GM19043 (cell line): Measurements from ENCODE around the gene SNRNP48.

Source experiments
- ATAC-seq: cut with Tn5 transposase; IDR thresholded peaks from one replicate; pipeline ENCODE4 v1.9.1; 2021; ENCODE audit warnings: low read depth; ENCODE audit not compliant: unreplicated experiment

The SNRNP48 gene

DNA sequence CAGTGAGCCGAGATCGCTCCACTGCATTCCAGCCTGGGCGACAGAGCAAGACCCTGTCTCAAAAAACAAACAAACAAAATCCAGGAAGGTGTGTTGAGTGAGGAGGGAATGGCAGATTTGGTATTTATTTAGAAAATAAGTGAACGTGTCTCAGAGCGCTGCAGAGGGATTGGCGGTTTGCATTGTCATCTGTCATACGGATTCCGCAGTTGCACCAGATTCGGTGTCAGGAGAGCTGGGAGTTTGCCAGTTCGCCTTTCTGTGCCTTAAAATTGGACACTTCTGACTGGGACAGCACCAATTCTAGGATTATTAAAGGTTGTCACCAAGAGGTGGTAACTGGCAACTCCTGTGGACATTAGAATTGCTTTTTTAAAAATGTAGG, 912 bp downstream of the SNRNP48 start:
- no peak for ATAC-seq

DNA sequence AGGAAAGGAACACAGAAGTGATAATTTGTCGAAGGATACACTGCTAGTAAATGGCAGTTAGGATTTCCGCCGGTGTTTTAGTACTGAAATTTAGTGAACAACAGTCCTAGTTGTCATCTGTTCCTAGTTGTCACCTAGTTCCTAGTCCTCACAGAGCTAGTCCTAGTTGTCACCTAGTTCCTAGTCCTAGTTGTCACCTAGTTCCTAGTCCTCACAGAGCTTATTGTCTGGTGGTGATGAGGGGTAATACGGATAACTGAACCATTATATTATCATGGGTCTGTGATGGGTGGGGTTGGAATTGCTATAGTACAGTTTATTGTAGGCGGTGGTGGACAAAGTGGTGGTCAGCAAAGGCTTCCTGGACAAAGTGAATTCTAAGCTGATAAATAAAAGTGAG, 1.8 kb downstream of the SNRNP48 start:
- no peak for ATAC-seq

DNA sequence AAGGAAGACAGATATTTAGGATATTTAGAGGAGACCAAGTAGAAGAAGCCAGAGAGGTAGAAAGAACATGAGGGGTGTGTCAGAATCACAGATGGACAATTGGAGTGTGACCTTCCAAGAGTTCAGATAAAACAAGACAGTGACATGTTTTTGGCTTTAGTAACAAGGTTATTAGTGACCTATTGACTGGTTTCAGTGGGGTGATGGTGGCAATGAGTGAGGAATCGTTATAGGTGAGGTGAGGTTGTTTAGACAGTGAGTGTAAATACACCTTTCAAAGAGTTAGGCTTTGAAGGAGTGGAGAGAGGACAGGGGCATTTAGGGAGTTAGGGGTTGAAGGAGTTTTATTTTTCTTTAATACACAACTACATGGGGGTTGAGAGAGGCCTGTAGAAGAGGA, 3.2 kb downstream of the SNRNP48 start:
- no peak for ATAC-seq

DNA sequence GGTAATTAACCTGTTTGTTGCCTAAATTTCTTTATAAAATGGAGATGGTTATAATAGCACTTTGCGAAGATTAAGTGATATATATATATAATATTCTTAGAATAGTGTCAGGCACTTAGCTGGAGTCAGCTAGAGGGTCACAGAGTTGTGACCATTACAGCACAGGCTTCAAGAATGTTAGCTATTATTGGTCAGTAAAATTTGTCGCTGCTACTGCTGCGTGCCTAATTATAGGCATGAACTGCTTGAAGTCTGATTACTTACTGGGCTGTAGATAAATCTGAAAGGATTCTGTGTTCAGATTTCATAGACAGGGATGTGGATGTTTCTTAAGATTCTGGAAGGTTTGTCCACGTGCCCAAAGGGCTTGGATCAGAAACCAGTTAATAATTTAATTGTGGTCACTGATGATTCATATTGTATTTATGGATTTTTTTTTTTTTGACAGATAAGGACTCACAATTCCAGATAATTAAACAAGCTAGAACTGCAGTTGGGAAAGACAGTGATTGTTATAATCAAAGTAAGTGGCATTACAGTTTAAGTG, 4.7 kb downstream of the SNRNP48 start:
- ATAC-seq: no peak

DNA sequence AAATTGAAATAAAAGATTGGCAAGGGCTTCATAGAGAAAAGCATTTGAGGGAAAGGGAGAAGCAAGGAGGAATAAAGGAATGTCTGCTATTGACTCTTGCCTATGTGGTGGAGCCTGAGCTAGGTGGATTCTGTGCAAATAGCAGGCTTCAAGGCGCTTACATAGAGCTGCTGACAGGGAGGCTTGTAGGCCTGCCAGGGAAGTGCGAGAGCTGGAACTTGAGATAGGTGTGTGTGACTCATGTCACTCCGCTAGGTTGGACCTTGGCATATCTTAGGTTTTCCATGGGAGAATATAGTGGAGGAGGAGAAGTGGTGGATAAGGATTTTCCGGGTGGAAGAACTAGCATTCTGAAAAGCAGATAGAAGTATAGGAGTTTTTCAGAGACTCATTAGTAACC, 14.0 kb downstream of the SNRNP48 start:
- no peak for ATAC-seq

DNA sequence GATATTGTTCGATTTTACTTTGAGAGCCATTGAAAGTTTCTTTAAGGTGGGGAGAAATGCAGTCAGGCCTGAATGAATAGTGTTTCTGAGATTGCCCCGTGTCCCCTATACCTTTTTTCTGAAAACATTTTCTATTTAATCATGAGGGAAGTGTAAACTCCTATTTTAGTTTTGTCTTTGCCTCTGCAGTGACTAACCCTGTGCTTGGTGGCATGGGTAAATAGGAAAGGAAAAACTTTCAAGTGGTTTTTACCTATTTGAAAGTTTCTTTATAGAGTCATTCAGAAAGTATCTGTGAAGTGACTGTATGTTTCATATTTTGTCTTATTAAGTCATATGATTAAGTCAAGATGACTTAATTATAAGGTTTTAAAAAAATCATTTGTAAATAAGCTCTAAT, 14.5 kb downstream of the SNRNP48 start:
- ATAC-seq: no peak

DNA sequence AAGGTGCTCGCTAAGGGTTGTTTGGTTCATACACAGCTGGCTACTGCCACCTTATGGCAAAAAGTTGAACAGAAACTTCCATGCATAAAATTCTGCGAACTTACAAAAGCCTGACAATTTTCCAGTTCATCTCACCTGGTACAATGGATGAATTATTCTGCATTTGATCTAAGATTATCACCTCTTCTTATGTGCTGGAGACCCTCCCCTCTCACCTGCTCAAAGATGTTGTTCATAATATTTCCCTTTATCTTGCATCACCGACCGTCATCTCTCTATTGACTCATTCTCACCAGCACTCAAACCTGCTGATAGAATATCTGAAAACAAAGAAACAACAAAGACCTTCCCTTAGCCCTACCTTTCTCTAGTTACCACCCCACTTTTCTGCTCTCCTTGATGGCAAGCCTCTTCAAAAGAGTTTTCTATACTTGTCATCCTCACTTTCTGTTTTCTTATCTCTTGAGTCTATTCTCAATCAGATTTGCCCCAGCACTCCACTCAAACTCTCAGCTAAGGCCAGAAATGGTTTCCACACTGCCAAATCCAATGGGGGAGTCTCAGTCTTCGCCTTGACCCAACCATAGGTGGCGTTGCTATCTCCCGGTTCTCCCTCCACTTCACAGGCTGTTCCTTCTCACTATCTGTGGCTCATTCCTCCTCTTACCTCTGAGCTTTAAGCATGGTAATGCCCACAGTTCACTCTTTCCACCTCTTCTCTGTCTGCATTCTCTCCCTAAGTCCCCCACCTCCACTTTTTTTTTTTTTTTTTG, 25.8 kb downstream of the SNRNP48 start:
- ATAC-seq: peak; percentile 47

DNA sequence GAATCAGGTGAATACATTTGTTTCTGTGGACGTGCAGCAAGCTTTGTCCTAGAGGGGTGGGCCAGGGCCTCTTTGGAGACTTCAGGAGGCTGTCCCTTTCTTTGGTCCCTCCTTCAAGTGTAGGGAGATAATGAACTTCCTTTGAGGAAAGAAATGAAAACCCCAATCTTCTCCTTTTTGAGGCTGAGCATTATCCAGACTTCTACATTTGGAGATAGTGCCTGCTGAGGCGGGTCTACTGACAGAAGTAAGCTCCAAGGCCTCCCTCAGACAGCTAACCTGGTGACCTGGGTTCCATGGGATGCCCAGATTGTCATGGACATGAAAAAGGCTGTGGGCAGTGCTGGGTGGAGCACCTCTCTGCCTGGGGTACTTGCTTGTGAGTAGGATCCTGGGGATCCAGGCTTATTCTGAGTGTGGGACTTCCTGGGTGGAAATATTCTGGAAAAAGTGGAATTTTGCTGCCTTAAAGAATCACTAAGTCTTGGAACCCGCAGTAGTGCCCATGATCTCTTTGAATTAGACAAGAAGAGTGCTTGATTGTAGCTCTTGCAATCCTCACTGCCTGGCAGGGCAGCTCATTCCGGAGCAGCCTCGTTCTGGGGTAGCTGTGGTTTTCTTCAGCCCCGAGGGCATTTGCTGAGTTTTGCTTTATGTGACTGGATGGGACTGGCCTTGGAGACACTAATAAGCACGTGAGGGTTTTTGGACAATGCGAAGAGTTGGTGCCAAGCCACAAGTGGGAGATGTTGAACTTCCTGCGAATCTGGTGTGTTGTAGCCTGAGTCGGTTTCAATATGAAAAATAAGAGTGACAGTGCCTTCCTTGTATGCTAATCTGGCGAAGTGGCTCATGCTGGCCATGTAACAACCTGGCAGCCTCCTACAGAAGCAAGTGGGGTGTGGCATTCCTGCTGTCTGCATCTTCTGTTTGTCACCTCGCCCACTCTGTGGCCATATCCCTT, 28.1 kb downstream of the SNRNP48 start:
- ATAC-seq: peak; percentile 52

DNA sequence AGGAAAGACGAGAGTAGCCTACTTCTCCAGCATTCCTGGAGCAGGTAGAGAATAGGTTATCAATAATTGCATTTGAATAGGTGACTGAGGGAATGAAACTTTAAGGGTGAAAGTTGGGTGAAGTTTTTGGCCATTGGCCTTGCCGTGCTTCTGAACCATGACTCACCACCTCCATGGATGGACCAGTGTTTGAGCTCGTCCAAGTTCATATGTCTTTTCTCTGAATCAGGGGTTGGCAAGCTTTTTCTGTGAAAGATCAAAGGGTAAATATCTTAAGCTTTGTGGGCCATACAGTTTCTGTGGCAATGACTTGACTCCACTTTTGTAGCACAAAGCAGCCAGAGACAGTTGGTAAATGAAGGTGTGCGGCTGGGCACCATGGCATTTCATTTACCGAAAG, 31.8 kb downstream of the SNRNP48 start:
- ATAC-seq: no peak

DNA sequence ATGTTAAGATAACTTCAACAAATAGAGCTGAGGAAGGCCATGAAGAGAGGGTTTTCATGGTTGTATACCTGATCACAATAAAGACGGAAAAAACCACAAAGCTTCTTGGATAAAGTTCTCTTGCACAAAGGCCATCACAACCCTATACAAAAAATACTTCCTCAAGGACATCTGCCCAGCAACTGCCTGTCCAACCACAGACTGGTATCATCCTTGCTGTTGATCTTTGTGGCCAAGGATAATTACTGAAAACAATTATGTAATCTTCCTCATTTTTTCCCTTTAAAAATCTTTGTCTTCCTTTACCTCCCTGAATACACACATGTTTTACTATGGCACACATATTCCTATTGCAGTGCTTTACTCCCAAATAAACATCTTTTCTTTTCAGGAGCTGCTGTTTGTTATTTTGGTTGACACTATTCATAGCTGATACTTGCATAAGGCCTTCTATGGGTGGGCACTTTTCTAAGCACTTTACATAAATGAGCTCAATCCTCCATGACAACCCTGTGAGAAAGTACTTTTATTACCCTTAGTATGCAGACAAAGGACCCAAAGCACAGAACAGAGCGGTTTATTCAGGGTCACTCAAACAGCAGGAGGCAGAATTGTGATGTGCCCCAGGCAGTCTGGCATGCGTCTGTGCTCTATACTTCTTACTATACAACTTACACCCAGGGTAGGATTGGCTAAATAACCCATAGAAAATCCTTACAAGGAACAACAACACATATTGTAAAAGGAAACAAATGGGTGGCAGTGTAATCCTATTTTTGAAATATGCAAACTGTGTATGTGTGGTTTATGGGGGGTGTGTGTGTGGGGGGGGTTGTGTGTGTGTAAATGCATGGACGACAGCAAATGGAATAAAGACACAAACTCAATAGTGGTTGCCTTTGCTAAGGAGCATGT, 35.1 kb downstream of the SNRNP48 start:
- no peak for ATAC-seq

DNA sequence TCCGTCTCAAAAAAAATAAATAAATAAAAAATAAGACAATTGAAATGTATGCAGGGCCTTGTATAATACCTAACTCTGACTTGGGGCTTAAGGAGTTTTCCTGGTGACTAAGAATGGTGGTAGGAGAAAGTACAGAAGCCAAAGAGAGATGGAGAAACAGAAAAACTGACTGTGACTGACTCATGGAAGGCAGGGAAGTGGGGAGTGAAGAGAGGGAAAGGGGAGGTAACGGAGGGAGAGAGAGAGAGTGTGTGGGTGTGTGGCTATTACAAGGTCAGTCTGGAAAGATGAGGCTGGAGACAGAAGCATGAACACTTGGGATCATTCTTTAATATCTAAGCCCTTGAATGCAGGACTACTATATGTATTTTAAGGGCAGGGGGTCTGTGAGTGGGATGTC, 38.5 kb downstream of the SNRNP48 start:
- no peak for ATAC-seq

DNA sequence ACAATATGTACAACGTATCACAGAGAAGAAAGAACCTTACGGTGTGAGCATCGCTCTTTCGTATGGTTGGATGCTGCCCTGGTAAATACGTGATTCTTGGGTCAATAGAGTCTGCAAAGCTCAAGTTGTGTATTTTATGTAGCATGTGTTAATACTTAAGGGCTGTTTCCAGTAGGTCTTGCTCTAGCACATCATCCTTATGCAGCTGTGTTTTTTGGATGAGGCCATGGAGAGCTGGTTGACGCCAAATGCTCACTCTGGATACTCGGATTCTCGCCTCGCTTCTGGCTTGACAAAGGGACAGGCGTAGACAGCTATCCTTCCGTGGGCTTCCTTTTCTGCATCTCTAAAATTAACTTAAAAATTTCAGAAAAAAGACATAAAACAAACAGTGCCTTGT, 38.9 kb downstream of the SNRNP48 start:
- ATAC-seq: no peak

DNA sequence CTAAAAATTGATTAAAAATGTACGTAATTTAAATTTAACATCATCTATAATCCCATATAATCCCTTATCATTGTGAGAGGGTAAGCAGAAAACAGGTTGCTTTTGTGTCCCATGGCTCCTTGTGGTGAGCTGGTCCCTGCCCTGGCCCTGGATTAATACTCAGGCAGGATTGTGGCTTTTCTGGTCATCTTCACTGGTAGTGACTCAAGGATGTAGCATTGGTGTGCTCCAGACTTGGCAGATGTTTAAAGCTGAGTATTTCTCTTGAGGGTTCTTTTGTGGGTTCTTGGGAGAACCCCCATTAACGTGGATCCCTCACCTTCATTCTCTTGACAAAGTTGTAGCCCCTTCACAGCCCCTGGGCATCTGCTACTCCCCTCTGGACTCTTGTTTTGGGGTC, 39.3 kb downstream of the SNRNP48 start:
- ATAC-seq: no peak

DNA sequence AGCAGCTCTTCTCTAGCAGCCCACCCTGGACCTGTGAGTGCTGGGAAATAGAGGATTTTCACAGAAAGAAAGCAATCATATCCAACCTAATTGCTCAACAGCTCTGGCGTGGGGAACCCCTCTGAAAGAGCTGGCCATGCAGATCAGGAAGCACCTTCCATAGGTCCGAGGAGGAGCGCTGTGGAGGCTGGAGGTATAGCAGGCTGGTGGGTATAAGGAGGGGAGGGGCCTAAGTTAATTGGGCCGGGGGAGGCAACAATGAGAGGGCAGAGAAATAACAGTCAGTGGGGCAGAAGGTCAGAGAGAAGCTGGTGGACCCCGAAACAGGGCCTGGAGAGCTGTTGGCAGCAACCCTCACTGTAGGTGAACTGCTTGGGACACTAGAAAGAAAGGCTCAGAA, 40.8 kb downstream of the SNRNP48 start:
- no peak for ATAC-seq

DNA sequence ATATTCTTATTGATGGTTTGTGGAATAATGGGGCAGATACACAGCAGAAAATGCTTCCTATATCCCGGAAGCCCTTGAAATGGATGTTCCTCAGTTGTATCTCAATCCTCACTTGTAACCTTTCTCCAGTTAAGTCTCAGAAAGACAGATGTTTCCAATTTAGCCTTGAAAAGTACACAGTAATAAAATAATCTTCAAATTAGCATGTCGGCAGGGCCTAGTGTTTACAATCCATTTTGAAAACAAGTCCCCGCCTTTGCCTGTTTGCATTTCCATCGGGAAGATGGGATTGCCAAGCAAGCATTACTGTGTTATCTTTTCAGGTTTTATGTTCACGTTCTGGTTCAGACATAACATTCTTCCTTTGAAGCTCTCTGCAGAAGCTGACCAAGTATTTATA, 41.5 kb downstream of the SNRNP48 start:
- no peak for ATAC-seq

DNA sequence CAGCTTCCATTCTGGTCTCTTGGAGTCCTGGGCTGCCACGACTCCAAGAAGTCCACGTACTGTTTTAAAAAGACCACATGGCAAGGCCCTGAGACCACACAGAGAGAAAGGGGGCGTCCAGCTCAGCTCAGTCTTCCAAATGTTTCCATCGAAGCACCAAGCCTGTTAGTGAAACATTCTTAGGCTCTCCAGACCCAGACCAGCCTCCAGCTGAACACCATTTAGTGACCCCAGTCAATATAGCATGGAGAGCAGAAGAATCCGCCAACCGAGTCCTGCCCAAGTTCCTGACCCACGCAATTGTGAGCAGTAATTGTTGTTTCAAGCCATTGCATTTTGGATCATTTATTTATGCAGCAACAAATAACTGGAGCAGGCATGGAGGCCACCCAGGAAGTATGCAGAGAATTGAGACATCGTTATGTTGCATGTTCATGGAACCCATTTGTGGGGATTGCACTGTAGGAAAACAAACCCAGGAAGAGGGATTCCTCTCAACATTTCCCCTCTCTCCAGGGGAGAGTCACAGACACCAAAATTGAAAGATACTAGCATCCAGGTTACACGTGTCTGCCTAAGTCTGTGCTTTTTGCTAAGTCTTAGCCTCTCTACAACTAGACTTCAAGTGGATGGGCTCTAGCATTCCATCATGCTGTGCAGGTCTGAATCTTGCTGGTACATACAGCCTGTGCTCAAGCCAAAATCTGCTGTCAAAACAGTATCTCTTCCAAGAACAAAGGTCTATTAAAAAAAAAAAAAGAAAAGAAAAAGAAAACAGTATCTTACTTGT, 42.7 kb downstream of the SNRNP48 start:
- ATAC-seq: no peak

DNA sequence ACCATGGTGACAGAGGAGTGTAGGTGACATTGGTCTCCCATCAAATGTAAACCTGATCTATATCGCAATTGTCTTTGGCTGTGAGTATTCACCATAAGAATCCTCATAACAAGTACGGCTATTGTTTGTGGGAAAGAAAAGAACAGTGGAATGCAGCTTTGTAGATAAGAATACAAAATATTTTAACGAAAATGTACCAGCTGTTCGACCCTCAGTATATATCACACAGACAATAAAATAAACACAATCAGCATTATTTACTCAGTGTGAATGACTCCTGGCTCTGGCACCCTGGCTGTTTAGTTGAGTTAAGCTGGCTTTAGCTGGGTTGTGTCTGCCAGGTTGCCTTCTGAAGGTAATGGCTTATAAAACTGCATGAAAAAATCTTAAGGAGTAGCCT, 43.4 kb downstream of the SNRNP48 start:
- ATAC-seq: no peak

DNA sequence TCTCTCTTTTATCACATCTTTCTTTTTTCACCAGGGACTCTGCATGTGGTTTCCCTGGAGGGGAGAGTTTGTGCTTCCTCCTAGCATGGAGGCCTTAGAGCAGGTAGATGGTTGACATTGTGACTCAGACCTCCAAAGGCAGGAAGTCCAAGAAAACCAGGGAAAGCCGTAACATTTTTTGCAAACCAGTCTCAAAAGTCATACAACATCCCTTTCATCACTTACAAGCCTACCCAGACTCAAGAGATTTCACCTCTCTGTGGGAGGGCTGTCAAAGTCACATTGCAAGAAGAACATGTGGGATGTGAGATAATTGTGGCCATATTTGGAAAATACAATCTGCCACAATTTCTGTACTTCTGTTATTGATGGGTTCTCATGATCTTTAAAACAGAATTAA, 46.2 kb downstream of the SNRNP48 start:
- no peak for ATAC-seq

DNA sequence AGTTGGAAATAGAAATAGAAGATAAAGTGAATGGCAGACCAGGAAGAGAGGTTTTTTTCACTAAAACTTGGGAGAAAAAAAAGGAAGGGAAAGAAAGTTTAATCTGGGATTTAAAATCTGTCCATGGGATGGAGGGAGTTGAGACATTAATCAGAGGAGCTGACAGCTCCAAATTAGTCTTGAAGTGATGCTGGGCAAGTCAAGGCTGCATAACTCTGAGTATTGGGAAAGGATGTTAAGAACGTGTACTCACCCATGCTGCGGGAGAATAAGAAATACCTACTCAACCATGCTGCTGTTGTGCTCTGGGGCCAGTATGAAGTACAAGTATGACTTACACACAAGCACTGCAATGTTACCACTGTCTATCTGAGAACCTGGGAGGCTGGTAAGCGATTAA, 47.5 kb downstream of the SNRNP48 start:
- no peak for ATAC-seq

DNA sequence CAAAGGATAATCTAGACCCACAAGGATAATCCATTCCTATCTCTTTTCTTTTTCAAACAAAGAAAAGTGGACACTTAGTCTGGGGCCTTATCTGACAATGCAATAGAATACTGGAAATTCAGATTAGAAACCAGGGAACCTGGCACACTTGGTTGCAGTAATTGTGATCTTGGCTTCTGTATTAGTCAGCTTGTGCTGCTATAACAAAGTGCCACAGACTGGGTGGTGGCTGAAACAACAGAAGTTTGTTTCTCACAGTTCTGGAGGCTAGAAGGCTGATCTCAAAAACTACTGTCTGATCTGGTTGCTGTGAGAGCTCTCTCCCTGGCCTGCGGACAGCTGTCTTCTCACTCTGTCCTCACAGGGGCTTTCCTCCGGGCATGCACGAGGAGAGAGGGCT, 49.4 kb downstream of the SNRNP48 start:
- ATAC-seq: no peak
